Psoas muscle (tissue), 8 donors: ENCODE results near the gene WNT8A. TPM values are rescaled to one million over a fixed set of nuclear protein-coding genes. Genes with fewer than 3 reads are reported as not detected.

Experiments
- ATAC-seq, 4 donors: fragments of 200-7000 bp; cut with Tn5 transposase; one replicate each; pipeline ENCODE4 v1.9.1; 2020; ENCODE audit warnings: moderate library complexity in 3 of 4, mild to moderate bottlenecking in 2 of 4
- DNase-seq, 2 donors: peaks; one replicate each; pipeline ENCODE4 v3.0.0-alpha.2; 2020
- H3K27ac ChIP-seq: fragments of 200-600 bp; one replicate; pipeline ENCODE4 v1.8.0; 2022
- H3K27me3 ChIP-seq, 3 donors: fragments of 200-600 bp in 1 of 3; one replicate each; pipeline versions ENCODE4 v1.6.1 to v1.8.0; 2013 to 2022; ENCODE audit warnings: low read length in 2 of 3, mild to moderate bottlenecking in 2 of 3, moderate library complexity in 1 of 3; ENCODE audit not compliant: insufficient read depth in 3 of 3
- H3K36me3 ChIP-seq, 2 donors: fragments of 200-600 bp in 1 of 2; one replicate each; pipeline versions ENCODE4 v1.6.1 to v1.8.0; 2013 to 2022; ENCODE audit warnings: low read depth in 1 of 2, mild to moderate bottlenecking in 1 of 2, moderate library complexity in 1 of 2; ENCODE audit not compliant: insufficient read depth in 1 of 2
- H3K4me1 ChIP-seq: fragments of 200-600 bp; one replicate; pipeline ENCODE4 v1.8.0; 2022
- H3K4me3 ChIP-seq: fragments of 200-600 bp; one replicate; pipeline ENCODE4 v1.8.0; 2022; ENCODE audit warnings: mild to moderate bottlenecking
- H3K9me3 ChIP-seq: fragments of 200-600 bp; one replicate; pipeline ENCODE4 v1.8.0; 2022
- WGBS, 3 donors: extraction: QIAGEN DNeasy Blood & Tissue Kit; methylation state at CpG; one replicate each; pipeline versions ENCODE4 v1.1.6 to v1.1.7; 2013; 5-methylcytosine and 5-hydroxymethylcytosine counted together
- intact Hi-C, 2 donors: fragments of 100-400 bp; cut with DNase I; formaldehyde crosslinking; loops; one replicate each; pipeline versions ENCODE4 v1.11.0 to v1.14.2; 2022
- polyA plus RNA-seq, 3 donors: library from polyadenylated mRNA; stranded (reverse); fragments of 200-250 nt; gene quantifications; one replicate each; pipeline ENCODE4 v1.2.3, GENCODE V29; 2013
- total RNA-seq, 4 donors: library from RNA; stranded (reverse); fragmentation: NEBNext Ultra II Directional in 2 of 4; extraction: Animal tissue kit (Norgen Biotek cat#: 25700) in 2 of 4; gene quantifications; one replicate each; pipeline versions ENCODE4 v1.2.1 to v1.2.4, GENCODE V29; 2021 to 2023
- TF ChIP-seq, protein P1 (sequence below): fragments of 200-600 bp; IDR thresholded peaks from one replicate; pipeline ENCODE4 v1.8.0; 2022; ENCODE audit warnings: antibody characterized with exemption
- donor health status: healthy with polysubstance abuse.
- donor health status: DM: no; HTN: no; CAD: no; lungs with moderate emphysema.
- donor health status: Bipolar disorder and iron deficiency.
- donor health status: healthy.
- donor health status: DM: yes; HTN: yes; CAD: no.
- donor health status: DM: no; HTN: no; CAD: no.
- donor health status: DM: no; HTN: no; CAD: no.
- donor health status: DM: yes; HTN: yes; CAD: no.

Gene WNT8A
- total and polyA plus RNA-seq, 7 donors, result not detected

DNA sequence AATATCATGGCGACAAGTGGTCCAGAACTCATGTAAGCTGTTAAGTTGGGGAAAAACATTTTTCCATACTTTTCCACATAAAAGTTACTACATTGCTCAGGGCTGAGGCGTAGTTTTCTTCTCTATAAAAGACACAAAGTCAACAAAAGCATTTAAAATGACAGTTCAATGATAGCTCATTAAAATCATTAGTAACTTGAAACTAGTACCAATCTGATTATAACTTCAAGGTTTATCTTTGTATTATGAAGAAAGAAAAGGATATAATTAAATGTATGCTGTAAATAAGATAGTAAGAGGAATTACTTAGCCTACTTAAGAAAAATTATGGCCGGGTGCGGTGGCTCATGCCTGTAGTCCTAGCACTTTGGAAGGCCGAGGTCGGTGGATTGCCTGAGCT, 45.5 kb downstream of the WNT8A start:
- H3K4me1 ChIP-seq, result no peaks in the 10 kb centered on the region
- intact Hi-C loops, result no loop called here
- H3K27ac ChIP-seq, result no peak overlapping the region
- no peaks in the 10 kb centered on the region for H3K27me3 ChIP-seq
- WGBS, 3 donors, result 88 to 89% (median 88%) methylated on average over 6 of the region's 6 CpGs
- DNase-seq (no peak), ATAC-seq (no peak)
- TF ChIP-seq, protein P1, sequence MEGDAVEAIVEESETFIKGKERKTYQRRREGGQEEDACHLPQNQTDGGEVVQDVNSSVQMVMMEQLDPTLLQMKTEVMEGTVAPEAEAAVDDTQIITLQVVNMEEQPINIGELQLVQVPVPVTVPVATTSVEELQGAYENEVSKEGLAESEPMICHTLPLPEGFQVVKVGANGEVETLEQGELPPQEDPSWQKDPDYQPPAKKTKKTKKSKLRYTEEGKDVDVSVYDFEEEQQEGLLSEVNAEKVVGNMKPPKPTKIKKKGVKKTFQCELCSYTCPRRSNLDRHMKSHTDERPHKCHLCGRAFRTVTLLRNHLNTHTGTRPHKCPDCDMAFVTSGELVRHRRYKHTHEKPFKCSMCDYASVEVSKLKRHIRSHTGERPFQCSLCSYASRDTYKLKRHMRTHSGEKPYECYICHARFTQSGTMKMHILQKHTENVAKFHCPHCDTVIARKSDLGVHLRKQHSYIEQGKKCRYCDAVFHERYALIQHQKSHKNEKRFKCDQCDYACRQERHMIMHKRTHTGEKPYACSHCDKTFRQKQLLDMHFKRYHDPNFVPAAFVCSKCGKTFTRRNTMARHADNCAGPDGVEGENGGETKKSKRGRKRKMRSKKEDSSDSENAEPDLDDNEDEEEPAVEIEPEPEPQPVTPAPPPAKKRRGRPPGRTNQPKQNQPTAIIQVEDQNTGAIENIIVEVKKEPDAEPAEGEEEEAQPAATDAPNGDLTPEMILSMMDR, result no peak
- H3K36me3 ChIP-seq, result no peaks in the 10 kb centered on the region
- no peak overlapping the region for H3K4me3 ChIP-seq
- H3K9me3 ChIP-seq, result no peaks in the 10 kb centered on the region

DNA sequence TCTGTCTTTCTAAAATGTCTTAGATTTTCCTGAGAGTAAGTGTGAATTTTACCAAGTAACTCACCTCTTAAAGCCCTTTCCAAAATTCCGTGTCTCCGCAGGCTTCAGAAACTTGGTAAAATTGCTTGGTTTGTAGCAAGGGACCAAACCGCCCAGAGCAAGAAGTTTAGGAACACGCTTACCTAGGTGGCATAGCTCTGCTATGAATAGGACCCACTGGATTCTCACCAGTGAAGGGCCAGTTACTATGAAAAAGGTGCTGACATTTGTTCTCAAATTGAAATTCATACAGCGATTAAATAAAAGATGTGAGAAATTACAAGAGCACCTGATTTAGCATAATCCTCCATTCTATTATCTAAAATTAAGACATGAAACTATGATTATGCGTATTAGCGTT, 48.7 kb downstream of the WNT8A start:
- H3K4me3 ChIP-seq, result peak overlapping the region; percentile 50
- 90 to 95% (median 91%) methylated on average over 7 of the region's 7 CpGs for WGBS, 3 donors
- H3K27me3 ChIP-seq, result no peaks in the 10 kb centered on the region
- no peak overlapping the region for H3K27ac ChIP-seq
- no peaks in the 10 kb centered on the region for H3K4me1 ChIP-seq
- no peaks in the 10 kb centered on the region for H3K9me3 ChIP-seq
- ATAC-seq (no peak), DNase-seq (no peak)
- intact Hi-C loops, result loop anchor here (2.0 to 10.0 kb wide), 7 partner anchors 54 to 472 kb away; partner anchors contain the start of gene HNRNPA0 (in 1 of the 2)
- TF ChIP-seq, protein P1, result no peak
- H3K36me3 ChIP-seq, result no peaks in the 10 kb centered on the region

DNA sequence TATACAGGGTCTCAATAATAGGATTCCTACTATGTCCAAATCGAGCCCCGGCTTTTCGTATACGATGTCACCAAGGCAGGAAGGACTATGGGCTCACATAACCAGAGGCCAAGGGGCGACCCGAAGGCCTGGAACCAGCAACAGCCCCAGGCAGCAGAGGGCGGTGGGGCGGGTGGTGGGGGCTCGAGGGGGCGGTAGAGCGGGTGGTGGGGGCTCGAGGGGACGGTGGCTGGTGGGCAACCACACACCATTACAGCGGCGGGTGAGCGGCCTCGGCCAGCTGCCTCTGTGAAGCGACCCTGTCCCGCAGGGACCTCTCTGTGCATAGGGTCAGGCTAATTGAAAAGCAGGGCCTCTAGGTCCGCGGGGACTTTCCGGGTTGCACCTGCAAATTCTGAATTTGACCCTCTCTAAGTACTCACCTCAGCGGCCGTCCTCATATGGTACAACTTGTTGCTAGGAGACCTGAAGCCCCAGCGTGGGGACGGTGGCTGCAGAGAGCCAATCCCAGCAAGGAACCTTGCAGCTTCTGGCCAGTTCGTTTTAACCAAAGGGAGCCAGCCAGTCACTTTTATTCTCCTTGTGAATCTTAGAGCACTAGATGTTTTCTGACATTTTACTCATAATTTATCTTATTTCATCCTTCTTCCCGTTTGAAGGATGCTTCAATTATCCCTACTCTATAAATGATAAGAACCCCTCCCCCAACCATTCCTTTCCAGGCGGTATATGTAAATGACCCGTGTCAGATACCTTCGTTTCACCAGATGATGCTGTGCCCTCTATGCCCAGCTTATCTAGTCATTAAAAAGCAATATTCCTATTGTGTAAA, 55.3 kb downstream of the WNT8A start, which contains the start of gene NME5:
Gene NME5 (minus strand): TSS at position 480 of the 832 bp plus-strand sequence. CDS start 648 bp downstream, outside the sequence.
- Histone ChIP-seq H3K27me3 (no peaks in the 10 kb centered on the region), H3K27ac (no peak within 1 kb of the TSS), H3K36me3 (no peaks in the 10 kb centered on the region), H3K4me3 (peak within 1 kb of the TSS; percentile 69), H3K4me1 (peaks cover 6% of the 10 kb centered on the region), H3K9me3 (no peaks in the 10 kb centered on the region)
- ATAC-seq (peak; percentile 70 to 95 (median 86)), DNase-seq (peak; percentile 53 to 76)
- intact Hi-C loops, result loop anchor here in 1 of 2 donors (10.0 kb wide), 2 partner anchors 384 to 474 kb away; partner anchors contain the start of gene HNRNPA0
- TF ChIP-seq, protein P1, result no peak
- 8 to 9% (median 8%) methylated on average over 30 to 31 of the region's 31 CpGs for WGBS, 3 donors

DNA sequence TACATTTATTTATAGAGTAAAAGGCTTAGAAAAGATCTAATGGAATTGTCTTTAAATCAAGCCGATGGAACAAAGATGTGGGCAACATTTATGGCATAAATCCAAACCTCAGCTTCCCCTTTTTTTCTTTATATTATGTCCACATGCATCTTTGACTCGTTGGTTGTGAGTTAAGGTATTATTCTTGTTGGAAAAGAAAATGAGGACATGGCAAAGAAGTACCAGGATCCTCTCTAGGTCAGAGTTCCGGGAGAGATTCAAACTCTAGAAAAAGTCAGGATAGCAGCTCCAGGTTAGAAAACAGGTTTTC, 55.9 kb downstream of the WNT8A start:
- intact Hi-C loops, result loop anchor here in 1 of 2 donors (10.0 kb wide), 2 partner anchors 385 to 475 kb away; partner anchors contain the start of gene HNRNPA0
- no peak for DNase-seq
- TF ChIP-seq, protein P1, result no peak
- H3K4me1 ChIP-seq, result peaks cover 6% of the 10 kb centered on the region
- 64 to 67% (median 66%) methylated on average over 3 of the region's 3 CpGs for WGBS, 3 donors
- no peak for ATAC-seq
- no peaks in the 10 kb centered on the region for H3K9me3 ChIP-seq
- no peaks in the 10 kb centered on the region for H3K36me3 ChIP-seq
- H3K27ac ChIP-seq, result no peak overlapping the region
- H3K27me3 ChIP-seq, result no peaks in the 10 kb centered on the region
- H3K4me3 ChIP-seq, result peak overlapping the region; percentile 69
